CD4-positive, CD25-positive, alpha-beta regulatory T cell (primary cell): Measurements from ENCODE around the gene ELOVL5. TPM values are rescaled to one million over a fixed set of nuclear protein-coding genes. Genes with fewer than 3 reads are reported as not detected.
A peak's percentile ranks its signal among the peaks of the same experiment; 100 is the strongest.

Experiments used
- ATAC-seq, 2 donors: fragments of 150-1000 bp; cut with Tn5 transposase; one replicate each; pipeline ENCODE4 v1.10.0; 2021; ENCODE audit warnings: low read depth in 2 of 2, moderate number of reproducible peaks in 2 of 2, moderate library complexity in 1 of 2
- DNase-seq, 3 donors: peaks; one replicate each; pipeline versions ENCODE4 v3.0.0 to v3.0.0-alpha.2; 2012 to 2022; ENCODE audit warnings: mixed read lengths in 1 of 3
- H3K27ac ChIP-seq: one replicate; pipeline ENCODE4 v1.7.0; 2013; ENCODE audit warnings: mild to moderate bottlenecking, low read length; ENCODE audit not compliant: insufficient read depth, poor library complexity, severe bottlenecking
- H3K27me3 ChIP-seq: one replicate; pipeline ENCODE4 v1.7.0; 2013; ENCODE audit warnings: low read length; ENCODE audit not compliant: control insufficient read depth, insufficient read depth
- H3K36me3 ChIP-seq: one replicate; pipeline ENCODE4 v1.7.0; 2013; ENCODE audit warnings: mild to moderate bottlenecking, low read length, moderate library complexity; ENCODE audit not compliant: control insufficient read depth, insufficient read depth
- H3K4me1 ChIP-seq: 2 replicates; pipeline ENCODE4 v1.7.0; 2013; ENCODE audit warnings: mild to moderate bottlenecking, low read length; ENCODE audit not compliant: insufficient read depth, control insufficient read depth, poor library complexity, severe bottlenecking
- H3K4me3 ChIP-seq: one replicate; pipeline ENCODE4 v1.7.0; 2013; ENCODE audit warnings: low read depth, mild to moderate bottlenecking, low read length, moderate library complexity
- H3K9me3 ChIP-seq, 2 experiments: 1 replicate in 1 of 2; 2 replicates in 1 of 2; pipeline ENCODE4 v1.7.0; 2013; ENCODE audit warnings: low read length in 2 of 2, mild to moderate bottlenecking in 1 of 2, moderate library complexity in 1 of 2; ENCODE audit not compliant: control insufficient read depth in 2 of 2
- H3K27ac Mint-ChIP-seq, 3 donors: one replicate each; pipeline ENCODE4 v1.8.0; 2020 to 2022; ENCODE audit warnings: mild to moderate bottlenecking in 3 of 3, mixed read lengths in 3 of 3, moderate library complexity in 2 of 3
- H3K27me3 Mint-ChIP-seq: one replicate; pipeline ENCODE4 v1.8.0; 2022; ENCODE audit warnings: mild to moderate bottlenecking, mixed read lengths
- H3K36me3 Mint-ChIP-seq: one replicate; pipeline ENCODE4 v1.8.0; 2020; ENCODE audit warnings: mixed read lengths
- H3K4me1 Mint-ChIP-seq, 4 donors: one replicate each; pipeline ENCODE4 v1.8.0; 2020 to 2022; ENCODE audit warnings: mixed read lengths in 4 of 4, mild to moderate bottlenecking in 1 of 4
- H3K4me3 Mint-ChIP-seq, 4 donors: one replicate each; pipeline ENCODE4 v1.8.0; 2020 to 2022; ENCODE audit warnings: mild to moderate bottlenecking in 4 of 4, mixed read lengths in 4 of 4, moderate library complexity in 3 of 4
- H3K9me3 Mint-ChIP-seq, 7 donors: one replicate each; pipeline ENCODE4 v1.8.0; 2020 to 2022; ENCODE audit warnings: mixed read lengths in 7 of 7, mild to moderate bottlenecking in 3 of 7, moderate library complexity in 2 of 7
- polyA plus RNA-seq, 4 donors: library from polyadenylated mRNA; unstranded; fragments of 300-500 nt; fragmentation: Illumina TruSeq; gene quantifications; one replicate each; pipeline ENCODE4 v1.2.3, GENCODE V29; 2021
- total RNA-seq: library from RNA; stranded (reverse); gene quantifications from one replicate; pipeline ENCODE4 v1.2.3, GENCODE V29; 2022

ELOVL5 gene
- total and polyA plus RNA-seq, 5 donors from 2014 or later: 139 to 201 (median 159) TPM

DNA sequence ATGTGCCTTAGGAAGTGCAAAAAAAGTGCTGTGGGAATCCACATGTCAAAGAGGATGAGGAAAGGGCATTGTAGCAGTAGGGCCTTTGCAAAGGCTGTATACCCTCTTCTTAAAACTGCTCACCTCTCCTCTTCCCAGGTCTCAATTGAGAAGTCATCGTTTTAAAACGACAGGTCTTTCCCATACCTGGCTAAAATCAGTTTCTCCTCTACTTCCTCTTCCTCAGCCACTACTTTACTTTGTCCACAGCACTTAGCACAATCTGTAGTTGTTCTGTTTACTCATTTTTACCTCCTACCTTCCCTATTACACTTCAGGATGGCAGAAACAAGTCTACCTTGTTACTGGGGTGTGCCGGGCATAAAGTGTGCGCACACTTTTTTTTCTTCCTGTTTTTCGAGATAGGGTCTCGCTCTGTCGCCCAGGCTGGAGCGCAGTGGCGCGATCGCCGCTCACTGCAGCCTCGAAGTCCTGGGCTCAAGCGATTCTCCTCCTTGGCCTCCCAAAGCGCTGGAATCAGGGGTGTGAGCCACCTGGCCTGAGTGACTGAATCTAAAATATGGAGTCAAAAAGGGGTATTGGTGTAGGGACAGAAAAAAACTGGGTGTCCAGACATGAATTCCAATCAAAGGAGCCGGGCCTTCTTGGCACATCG, 9.8 kb upstream of the ELOVL5 start:
- Mint-ChIP-seq H3K36me3 (no peaks in the 10 kb centered on the region), H3K4me3 (peak overlapping the region; percentile 90 to 94 (median 92)), H3K4me1 (peaks cover 25 to 53% (median 36%) of the 10 kb centered on the region in 4 donors), H3K27ac (peak overlapping the region; percentile 92 to 99 (median 99)), H3K9me3 (no peaks in the 10 kb centered on the region), H3K27me3 (no peaks in the 10 kb centered on the region)
- Histone ChIP-seq H3K27me3 (no peaks in the 10 kb centered on the region), H3K9me3 (no peaks in the 10 kb centered on the region), H3K4me1 (peaks cover 40% of the 10 kb centered on the region), H3K36me3 (no peaks in the 10 kb centered on the region), H3K4me3 (peak overlapping the region; percentile 65), H3K27ac (peak overlapping the region; percentile 97)
- DNase-seq (peak in 1 of 3 donors; percentile 55), ATAC-seq (no peak)

DNA sequence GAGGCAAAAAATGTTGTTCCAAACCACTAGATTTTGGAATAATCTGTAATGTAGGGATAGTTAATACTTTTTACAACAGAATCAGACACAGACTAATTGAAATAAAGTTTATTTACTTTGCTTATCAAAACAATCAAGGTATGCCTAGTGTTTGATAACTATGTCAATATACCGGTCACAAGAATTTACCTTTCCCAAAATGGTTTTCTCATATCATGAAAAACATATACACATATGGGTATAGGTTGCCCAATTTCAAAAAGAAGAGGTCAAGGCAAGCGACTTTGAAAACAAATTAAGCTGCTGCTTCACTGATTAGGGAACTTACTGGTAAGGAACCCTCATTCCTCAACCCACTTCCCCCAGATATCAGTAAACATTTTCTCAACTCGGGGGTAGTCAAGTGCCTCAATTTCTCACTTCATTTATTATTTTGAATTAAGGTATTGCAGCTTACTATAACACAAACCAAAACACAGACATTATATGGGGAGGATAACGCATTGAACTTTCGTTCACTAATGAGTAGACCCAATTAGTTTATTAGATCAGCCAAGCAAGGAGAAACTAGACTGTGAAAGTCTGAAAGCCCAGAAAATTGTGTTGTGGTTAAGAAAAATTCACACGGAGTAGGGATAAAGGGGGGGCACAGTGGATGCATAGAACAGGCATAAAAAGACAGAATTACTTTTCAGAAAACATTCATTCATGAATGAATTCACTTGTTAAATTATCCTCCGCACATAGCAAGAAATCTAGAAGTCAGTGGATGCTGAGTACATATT, 9.0 kb upstream of the ELOVL5 start:
- no peak for ATAC-seq
- no peaks in the 10 kb centered on the region for H3K27me3 ChIP-seq
- Mint-ChIP-seq H3K27me3 (no peaks in the 10 kb centered on the region), H3K4me3 (peak overlapping the region; percentile 90 to 94 (median 92)), H3K36me3 (no peaks in the 10 kb centered on the region), H3K9me3 (no peaks in the 10 kb centered on the region), H3K27ac (peak overlapping the region; percentile 92 to 99 (median 99)), H3K4me1 (peaks cover 25 to 53% (median 34%) of the 10 kb centered on the region in 4 donors)
- peaks cover 40% of the 10 kb centered on the region for H3K4me1 ChIP-seq
- DNase-seq: no peak
- H3K36me3 ChIP-seq: no peaks in the 10 kb centered on the region
- peak overlapping the region; percentile 97 for H3K27ac ChIP-seq
- H3K9me3 ChIP-seq: no peaks in the 10 kb centered on the region
- peak overlapping the region; percentile 65 for H3K4me3 ChIP-seq

DNA sequence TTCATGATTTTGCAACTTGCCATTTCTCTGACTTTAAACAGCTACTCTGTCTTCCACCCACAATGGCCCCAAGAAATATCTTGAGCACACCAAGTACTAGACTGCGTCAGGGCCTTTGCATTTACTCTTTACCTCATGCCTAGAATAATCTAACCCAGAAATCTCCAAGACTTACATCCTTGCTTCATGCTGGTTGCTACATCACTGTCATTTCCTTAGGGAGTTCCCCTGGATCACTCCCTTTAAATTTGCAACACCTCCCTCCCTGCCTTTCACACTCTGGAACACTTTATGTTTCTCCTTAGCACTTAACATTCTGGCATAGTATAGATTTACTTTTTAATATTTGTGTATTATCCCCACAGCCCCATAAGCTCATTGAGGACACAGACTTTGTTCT, 4.9 kb upstream of the ELOVL5 start:
- H3K4me1 ChIP-seq: peaks cover 17% of the 10 kb centered on the region
- H3K27ac ChIP-seq: no peak overlapping the region
- H3K27me3 Mint-ChIP-seq: peaks cover 8% of the 10 kb centered on the region
- H3K36me3 Mint-ChIP-seq: no peaks in the 10 kb centered on the region
- ATAC-seq: no peak
- H3K27me3 ChIP-seq: no peaks in the 10 kb centered on the region
- no peaks in the 10 kb centered on the region for H3K9me3 ChIP-seq
- H3K9me3 Mint-ChIP-seq: peaks cover 0 to under 1% (median 0%) of the 10 kb centered on the region in 7 donors
- no peak for DNase-seq
- no peak overlapping the region for H3K4me3 ChIP-seq
- H3K27ac Mint-ChIP-seq: no peak overlapping the region
- no peaks in the 10 kb centered on the region for H3K36me3 ChIP-seq
- peak overlapping the region in 1 of 4 donors; percentile 45 for H3K4me3 Mint-ChIP-seq
- H3K4me1 Mint-ChIP-seq: peaks cover 14 to 28% (median 19%) of the 10 kb centered on the region in 4 donors

DNA sequence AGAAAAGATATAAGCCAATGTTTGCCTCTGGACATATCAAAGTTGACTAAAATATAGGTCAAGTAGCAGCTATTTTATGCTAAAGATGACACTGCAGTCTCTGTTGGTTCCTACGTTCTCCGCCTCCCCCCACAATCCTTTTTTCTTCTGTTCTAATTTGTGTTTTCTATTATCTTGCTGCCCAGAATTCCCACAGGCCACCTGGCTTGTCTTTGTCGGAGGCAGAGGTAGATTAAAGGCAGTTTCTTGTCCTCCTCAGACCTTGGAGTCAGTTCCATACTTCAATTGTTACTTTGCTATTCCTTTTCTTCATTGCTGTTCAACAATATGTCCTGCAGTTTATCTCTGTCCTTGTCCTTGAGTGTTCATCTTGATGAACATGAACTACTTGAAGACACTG, 3.6 kb upstream of the ELOVL5 start:
- Histone ChIP-seq H3K27ac (no peak overlapping the region), H3K36me3 (no peaks in the 10 kb centered on the region), H3K4me3 (no peak overlapping the region), H3K27me3 (no peaks in the 10 kb centered on the region), H3K9me3 (no peaks in the 10 kb centered on the region), H3K4me1 (peaks cover 8% of the 10 kb centered on the region)
- ATAC-seq (no peak), DNase-seq (no peak)
- Mint-ChIP-seq H3K4me3 (peak overlapping the region in 2 of 4 donors; percentile 45 to 64), H3K4me1 (peaks cover 6 to 16% (median 8%) of the 10 kb centered on the region in 4 donors), H3K27me3 (peaks cover 8% of the 10 kb centered on the region), H3K27ac (no peak overlapping the region), H3K36me3 (no peaks in the 10 kb centered on the region), H3K9me3 (peaks cover 0 to 1% (median 0%) of the 10 kb centered on the region in 7 donors)

DNA sequence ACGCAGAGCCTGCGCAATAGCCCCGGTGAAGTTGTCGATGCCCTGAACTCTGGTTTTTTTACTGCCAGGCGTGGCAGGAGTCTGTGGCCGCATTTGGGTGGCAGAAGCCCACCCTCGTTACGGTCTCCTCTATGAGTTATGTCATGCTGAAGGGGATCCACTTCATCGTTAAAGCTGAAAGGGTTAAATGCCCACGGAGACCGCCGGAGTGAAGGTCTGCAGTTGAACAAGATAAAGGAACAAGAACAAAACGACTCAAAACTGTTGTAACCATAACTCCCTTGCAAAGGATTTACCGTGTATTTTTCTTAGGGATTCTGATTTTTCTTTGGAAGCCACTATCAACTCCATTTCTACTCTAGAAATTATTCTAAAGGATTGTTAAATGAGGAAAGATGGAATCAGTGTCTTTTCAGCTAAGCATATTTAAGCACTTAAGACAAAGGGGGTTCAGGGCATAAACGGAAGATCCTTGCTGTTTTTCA, 501 bp upstream of the ELOVL5 start:
- Histone ChIP-seq H3K36me3 (peaks cover 4% of the 10 kb centered on the region), H3K27ac (peak overlapping the region; percentile 92), H3K4me1 (peaks cover 35% of the 10 kb centered on the region), H3K4me3 (peak overlapping the region; percentile 80), H3K9me3 (no peaks in the 10 kb centered on the region), H3K27me3 (no peaks in the 10 kb centered on the region)
- no peak for DNase-seq
- ATAC-seq: no peak
- H3K27ac Mint-ChIP-seq: peak overlapping the region; percentile 86 to 97 (median 92)
- H3K27me3 Mint-ChIP-seq: peaks cover 8% of the 10 kb centered on the region
- peaks cover 19 to 42% (median 32%) of the 10 kb centered on the region in 4 donors for H3K4me1 Mint-ChIP-seq
- H3K4me3 Mint-ChIP-seq: peak overlapping the region; percentile 97 to 98 (median 98)
- peaks cover 0 to 1% (median 0%) of the 10 kb centered on the region in 7 donors for H3K9me3 Mint-ChIP-seq
- peaks cover 9% of the 10 kb centered on the region for H3K36me3 Mint-ChIP-seq

DNA sequence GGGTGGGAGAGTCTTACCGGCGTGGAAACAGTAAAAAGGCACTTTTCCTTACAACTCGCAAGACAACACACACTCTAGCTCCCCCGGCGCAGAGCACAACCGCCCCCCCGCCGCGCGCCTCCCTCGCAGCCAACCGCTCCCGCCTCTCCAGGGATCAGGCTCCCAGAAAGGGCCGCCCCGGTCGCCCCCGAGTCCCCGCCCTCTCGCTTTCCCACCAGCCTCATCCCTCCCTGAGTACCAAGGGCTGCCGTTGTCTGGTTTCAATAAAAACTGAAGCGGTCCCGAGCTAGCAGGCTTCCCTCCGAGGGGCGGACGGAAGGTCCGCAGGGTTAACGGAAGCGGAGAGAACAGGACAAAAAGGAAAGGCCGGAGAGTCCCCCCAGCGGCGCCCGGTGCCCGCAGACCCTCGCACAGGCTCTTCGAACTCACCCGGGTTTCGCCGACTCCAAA, 804 bp downstream of the ELOVL5 start:
- H3K27me3 ChIP-seq: no peaks in the 10 kb centered on the region
- H3K4me1 ChIP-seq: peaks cover 48% of the 10 kb centered on the region
- H3K27ac ChIP-seq: peak overlapping the region; percentile 92
- peak overlapping the region; percentile 96 to 98 (median 98) for H3K4me3 Mint-ChIP-seq
- H3K9me3 ChIP-seq: no peaks in the 10 kb centered on the region
- H3K9me3 Mint-ChIP-seq: peaks cover 0 to 1% (median 0%) of the 10 kb centered on the region in 7 donors
- peaks cover 29 to 55% (median 44%) of the 10 kb centered on the region in 4 donors for H3K4me1 Mint-ChIP-seq
- peaks cover 4% of the 10 kb centered on the region for H3K36me3 ChIP-seq
- H3K27ac Mint-ChIP-seq: peak overlapping the region; percentile 86 to 98 (median 89)
- DNase-seq (peak in 1 of 3 donors; percentile 48), ATAC-seq (peak; percentile 6 to 8)
- peak overlapping the region; percentile 98 for H3K4me3 ChIP-seq
- peaks cover 15% of the 10 kb centered on the region for H3K36me3 Mint-ChIP-seq
- H3K27me3 Mint-ChIP-seq: peaks cover 8% of the 10 kb centered on the region

DNA sequence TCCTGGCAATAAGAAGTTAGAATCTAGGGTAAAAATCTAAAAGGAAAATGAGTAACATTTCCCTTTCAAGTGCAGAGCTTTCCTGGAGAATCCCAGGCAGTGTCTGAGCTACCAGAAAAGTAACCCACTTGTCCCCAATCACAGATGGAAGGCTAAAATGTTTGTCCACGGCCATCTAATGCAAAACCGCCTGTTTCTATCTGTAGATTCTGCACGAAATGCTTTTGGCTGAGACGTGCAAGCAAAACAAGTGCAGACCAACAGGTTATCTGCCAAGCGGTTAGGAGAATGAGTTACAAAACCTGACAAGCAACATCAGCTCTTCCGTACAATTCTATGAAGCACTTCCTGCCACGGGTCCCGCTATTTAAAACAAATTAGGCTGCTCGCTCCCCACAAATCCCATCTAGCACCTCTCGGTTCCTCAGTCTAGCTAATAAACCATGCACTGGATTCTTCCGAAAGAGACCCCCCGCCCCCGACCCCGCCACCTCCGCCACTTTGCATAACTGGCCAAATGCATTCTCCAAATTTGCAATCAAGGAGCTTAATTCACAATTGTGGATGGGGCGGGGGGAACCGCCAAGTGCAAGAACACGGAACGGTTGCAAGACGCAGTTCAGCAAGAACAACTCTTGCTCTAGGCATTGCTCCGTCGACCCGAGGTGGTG, 1.4 kb downstream of the ELOVL5 start:
- ATAC-seq (peak; percentile 28 to 45), DNase-seq (peak in 2 of 3 donors; percentile 65 to 86)
- peak overlapping the region; percentile 96 to 98 (median 98) for H3K4me3 Mint-ChIP-seq
- H3K27ac Mint-ChIP-seq: peak overlapping the region; percentile 86 to 98 (median 89)
- H3K27me3 Mint-ChIP-seq: peaks cover 8% of the 10 kb centered on the region
- Histone ChIP-seq H3K4me3 (peak overlapping the region; percentile 98), H3K4me1 (peaks cover 53% of the 10 kb centered on the region), H3K36me3 (peaks cover 4% of the 10 kb centered on the region), H3K27ac (peak overlapping the region; percentile 92), H3K27me3 (no peaks in the 10 kb centered on the region), H3K9me3 (no peaks in the 10 kb centered on the region)
- peaks cover 15% of the 10 kb centered on the region for H3K36me3 Mint-ChIP-seq
- peaks cover 33 to 61% (median 48%) of the 10 kb centered on the region in 4 donors for H3K4me1 Mint-ChIP-seq
- peaks cover 0 to 1% (median 0%) of the 10 kb centered on the region in 7 donors for H3K9me3 Mint-ChIP-seq
